ENCODE measurements around the gene FRRS1. TPM values are rescaled to one million over a fixed set of nuclear protein-coding genes. Genes with fewer than 3 reads are reported as not detected.
"Not testable (repeated sequence)": the region's sequence is repeated elsewhere in the genome, so short reads cannot be mapped to it uniquely, and the experiment has no call there.

Gene FRRS1
- total RNA-seq, 1 donor = 4.3 TPM

GRCh38 chr1:99768104-99768503, 1.7 kb upstream of the FRRS1 start:
- DNase-seq (ENCODE audit: low read depth in 2 of 3, low spot score in 2 of 3) = no peak

GRCh38 chr1:99764909-99765308, 1.5 kb downstream of the FRRS1 start:
- no peak for DNase-seq (ENCODE audit: low read depth in 2 of 3, low spot score in 2 of 3)

- no peak for DNase-seq (ENCODE audit: low read depth in 2 of 3, low spot score in 2 of 3)
Observed at GRCh38 chr1:99764439-99764838, 2.0 kb downstream of the FRRS1 start.

DNA sequence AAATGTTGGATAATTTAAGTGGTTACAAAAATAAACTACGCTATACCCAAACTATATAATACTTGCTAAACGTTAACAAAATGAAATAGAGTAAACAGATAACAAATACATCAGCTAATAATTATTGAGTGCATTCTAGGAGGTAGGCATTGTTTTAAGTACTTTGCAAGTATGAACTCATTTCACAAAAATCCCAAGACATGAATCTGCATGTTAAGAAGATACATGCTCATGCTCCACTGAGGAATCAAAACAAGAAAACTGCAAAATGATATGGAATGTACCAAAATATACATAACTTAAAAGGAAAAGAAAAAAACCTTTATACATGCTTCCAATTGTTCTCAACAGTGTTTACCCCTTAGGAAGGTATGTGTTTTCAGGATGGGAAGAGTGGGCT, 2.5 kb downstream of the FRRS1 start:
- DNase-seq (ENCODE audit: low read depth in 2 of 3, low spot score in 2 of 3) = no peak

GRCh38 chr1:99761774-99762173, 4.7 kb downstream of the FRRS1 start:
- DNase-seq (ENCODE audit: low read depth in 2 of 3, low spot score in 2 of 3) = no peak

GRCh38 chr1:99759518-99760160, 6.8 kb downstream of the FRRS1 start:
- no peak for DNase-seq (ENCODE audit: low read depth in 2 of 3, low spot score in 2 of 3)

GRCh38 chr1:99758686-99759517, 7.5 kb downstream of the FRRS1 start:
- DNase-seq (ENCODE audit: low read depth in 2 of 3, low spot score in 2 of 3) = not testable (repeated sequence)

DNA sequence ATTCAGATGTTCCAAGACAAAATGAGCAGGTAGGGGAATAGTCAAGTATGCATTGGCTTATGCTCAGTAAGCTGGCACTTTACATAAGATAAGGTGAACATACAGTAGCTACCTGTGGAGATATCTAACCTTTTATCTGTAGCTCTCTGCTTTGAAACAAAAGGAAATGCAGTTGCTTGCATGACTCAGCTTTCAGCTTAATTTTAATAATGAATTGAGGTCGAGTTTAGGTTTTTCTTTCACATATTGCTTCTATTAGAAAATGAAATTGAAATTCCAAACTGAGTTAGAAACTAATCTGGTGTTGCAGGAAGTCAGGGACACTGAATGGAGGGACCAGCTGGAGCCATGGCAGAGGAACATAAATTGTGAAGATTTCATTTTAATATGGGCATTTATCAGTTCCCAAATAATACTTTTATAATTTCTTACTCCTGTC, 8.3 kb downstream of the FRRS1 start:
- DNase-seq (ENCODE audit: low read depth in 2 of 3, low spot score in 2 of 3) = no peak

- no peak for DNase-seq (ENCODE audit: low read depth in 2 of 3, low spot score in 2 of 3)
Observed at GRCh38 chr1:99756598-99756997, 9.8 kb downstream of the FRRS1 start.

- no peak for DNase-seq (ENCODE audit: low read depth in 2 of 3, low spot score in 2 of 3)
Observed at GRCh38 chr1:99755664-99756063, 10.8 kb downstream of the FRRS1 start.

- no peak for DNase-seq (ENCODE audit: low read depth in 2 of 3, low spot score in 2 of 3)
Observed at GRCh38 chr1:99754697-99755096, 11.7 kb downstream of the FRRS1 start.

DNA sequence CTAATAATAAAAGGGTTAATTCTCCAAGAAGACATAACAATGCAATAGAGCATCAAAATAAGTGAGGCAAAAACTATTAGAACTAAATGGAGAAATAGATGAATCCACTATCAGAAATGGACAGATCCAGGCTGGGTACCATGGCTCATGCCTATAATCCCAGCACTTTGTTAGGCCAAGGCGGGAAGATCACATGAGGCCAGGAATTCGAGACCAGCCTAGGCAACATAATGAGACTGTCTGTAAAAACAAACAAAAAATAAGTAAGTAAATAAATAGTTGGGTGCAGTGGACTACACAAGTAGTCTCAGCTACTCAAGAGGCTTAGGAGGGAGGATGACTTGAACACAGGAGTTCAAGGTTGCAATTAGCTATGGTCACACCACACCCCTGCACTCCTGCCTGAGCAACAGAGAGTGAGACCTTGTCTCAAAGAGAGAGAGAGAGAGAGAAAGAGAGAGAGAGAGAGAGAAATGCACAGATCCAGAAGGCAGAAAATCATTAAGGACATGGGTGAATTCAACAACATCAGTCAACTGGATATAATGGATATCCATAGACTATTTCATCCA, 12.3 kb downstream of the FRRS1 start:
- no peak for DNase-seq (ENCODE audit: low read depth in 2 of 3, low spot score in 2 of 3)

DNA sequence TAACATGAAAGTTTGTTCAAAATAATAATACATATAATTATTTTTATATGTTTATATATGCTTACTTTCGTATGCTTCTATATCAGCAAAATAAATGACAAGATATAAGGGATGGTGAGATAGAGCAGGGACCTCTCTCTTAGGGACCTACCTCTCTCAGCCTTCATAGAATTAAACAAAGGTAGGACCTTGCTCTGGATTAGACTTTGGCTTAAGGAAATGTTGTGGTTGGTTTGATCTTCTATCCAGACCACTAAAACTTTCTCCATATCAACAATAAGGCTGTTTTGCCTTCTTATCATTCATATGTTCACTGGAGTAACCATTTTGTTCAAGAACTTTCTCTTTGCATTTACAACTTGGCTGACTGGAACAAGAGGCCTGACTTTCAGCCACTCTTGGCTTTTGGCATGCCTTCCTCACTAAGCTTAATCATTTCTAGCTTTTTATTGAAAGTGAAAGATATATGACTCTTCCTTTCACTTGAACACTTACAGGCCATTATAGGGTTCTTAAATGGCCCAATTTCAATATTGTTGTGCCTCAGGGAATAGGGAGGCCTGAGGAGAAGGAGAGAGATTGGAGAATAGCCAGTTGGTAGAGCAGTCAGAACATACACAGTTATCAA, 14.4 kb downstream of the FRRS1 start:
- DNase-seq (ENCODE audit: low read depth in 2 of 3, low spot score in 2 of 3) = no peak

DNA sequence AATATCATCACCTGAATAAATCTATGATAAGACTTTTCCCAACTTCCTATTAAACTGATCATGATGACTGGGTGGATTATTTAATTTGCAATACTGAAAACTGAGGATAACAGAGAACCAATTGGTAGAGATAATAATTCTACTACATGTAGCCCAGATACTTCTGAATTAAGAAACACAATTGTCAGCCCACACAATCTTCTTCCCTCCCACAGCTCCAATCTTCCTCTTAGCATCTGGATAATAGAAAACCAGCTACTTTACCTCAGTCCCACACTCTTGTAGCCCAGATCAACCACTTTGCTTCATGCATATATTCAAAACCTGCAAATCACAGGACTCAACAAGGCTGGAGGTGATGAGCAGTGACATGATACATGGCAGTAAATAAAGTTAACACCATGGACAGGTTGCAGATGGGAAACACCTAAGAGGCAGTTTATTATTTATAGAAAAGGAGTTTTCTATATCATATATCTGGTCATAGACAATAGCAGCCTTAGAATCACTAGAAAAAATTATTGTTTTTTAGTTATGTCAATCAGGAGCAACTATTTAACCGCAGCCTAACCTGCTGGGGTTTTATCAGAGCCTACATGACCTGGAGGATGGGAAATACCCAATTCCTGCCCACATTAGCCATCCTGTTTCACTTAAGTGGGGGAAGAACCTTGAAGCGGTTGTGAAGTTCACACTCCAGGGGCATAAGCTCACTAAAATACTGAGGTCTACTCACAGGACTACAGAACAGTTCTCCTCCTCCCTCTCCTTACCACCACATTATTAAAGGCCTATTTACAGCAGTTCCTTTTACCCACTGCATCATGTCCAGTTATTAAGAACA, 16.7 kb downstream of the FRRS1 start:
- DNase-seq (ENCODE audit: low read depth in 2 of 3, low spot score in 2 of 3) = peak in 2 of 3 donors; percentile 18 to 42

DNA sequence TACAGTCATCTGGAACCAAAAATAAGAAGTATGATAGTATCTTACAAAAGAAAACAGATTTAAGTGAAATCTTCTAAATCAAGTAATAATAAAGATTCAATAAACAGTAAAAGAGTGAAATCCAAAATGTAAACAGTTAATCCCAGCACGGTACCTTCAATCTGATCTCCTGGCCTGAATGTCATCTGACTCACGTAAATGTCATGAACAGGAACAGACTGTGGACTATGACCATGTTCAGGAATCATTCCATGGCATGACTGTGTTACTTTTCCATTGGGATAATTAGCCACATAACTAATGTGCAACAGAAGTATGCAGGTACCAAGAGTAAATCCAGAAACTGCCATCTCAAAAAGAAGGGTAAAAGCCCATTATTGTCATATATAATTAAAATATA, 18.0 kb downstream of the FRRS1 start:
- DNase-seq (ENCODE audit: low read depth in 2 of 3, low spot score in 2 of 3) = no peak

DNA sequence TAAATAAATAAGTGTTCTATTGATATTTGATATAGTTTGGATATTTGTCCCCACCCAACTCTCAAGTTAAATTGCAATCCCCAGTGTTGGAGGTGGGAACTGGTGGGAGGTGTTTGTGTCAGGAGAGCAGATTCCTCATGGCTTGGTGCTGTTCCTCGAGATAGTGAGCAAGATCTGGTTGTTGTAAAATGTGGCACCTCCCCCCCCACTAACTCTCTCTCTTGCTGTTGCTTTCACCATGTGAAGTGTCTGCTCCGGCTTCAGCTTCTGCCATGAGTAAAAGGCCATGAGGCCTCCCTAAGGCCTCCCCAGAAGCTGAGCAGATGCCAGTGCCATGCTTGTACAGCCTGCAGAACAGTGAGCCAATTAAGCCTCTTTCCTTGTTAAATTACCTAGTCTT, 20.8 kb downstream of the FRRS1 start:
- no peak for DNase-seq (ENCODE audit: low read depth in 2 of 3, low spot score in 2 of 3)

- DNase-seq (ENCODE audit: low read depth in 2 of 3, low spot score in 2 of 3) = no peak
Observed at GRCh38 chr1:99745061-99745460, 21.4 kb downstream of the FRRS1 start.

DNA sequence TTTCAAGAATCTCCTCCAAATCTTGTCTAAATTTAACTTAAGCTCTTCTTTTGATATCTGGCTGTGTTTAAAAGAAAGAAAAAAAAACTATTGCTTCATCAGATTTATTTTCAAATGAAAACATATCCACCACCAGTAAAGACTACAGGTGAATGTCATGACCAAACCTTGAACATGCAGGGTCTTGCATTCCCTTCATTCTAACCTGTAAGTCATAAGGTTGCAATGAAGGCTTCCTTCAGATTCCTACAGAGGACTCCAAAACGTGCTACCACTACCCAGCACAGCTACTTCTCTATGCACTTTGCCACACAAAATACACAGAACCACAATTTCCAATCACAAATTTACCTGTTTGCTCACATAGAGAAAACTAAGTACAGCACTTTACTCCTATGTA, 26.3 kb downstream of the FRRS1 start:
- no peak for DNase-seq (ENCODE audit: low read depth in 2 of 3, low spot score in 2 of 3)

DNA sequence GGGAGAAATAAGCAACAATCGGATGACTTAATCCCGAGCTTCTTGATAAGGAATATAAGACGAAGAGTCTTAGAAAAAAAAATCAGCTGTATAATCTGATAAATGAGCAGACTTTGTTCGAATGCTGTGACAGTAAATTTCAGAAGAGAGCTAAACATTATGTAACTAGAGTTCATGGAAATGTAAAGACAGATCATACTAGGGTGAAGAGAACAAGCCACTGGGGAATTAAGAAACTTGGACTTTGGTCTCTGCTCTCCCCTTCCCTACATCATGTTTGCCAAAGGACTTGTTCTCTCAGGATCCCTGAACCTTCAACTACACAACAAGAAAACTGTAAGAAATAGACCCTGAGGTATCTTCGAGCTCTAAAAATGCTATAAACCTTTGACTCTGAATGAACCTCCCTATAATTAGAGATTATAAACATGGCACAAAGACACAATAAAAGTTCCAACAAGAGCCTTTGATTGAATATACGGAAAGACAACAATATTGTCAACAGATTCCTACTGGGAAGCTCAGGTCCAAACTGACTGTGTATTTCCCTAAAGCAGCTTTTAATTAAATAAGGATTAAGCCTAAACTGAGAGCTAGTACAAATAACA, 27.5 kb downstream of the FRRS1 start:
- DNase-seq (ENCODE audit: low read depth in 2 of 3, low spot score in 2 of 3) = no peak

- DNase-seq (ENCODE audit: low read depth in 2 of 3, low spot score in 2 of 3) = peak in 2 of 3 donors; percentile 11 to 68
Observed at GRCh38 chr1:99737016-99737415, 29.4 kb downstream of the FRRS1 start.
